Kidney (tissue), 14 donors: ENCODE data around the gene TEAD1. TPM values are rescaled to one million over a fixed set of nuclear protein-coding genes. Genes with fewer than 3 reads are reported as not detected.

ENCODE experiments used
- DNase-seq, 5 donors: peaks; one replicate each; pipeline ENCODE4 v3.0.0-alpha.2; 2013 to 2020
- FAIRE-seq: peaks from 2 replicates; lab custom pipeline; 2012; peaks lifted over from hg19 to GRCh38; lab: Jason Lieb, UNC
- H3K27ac ChIP-seq, 2 donors: one replicate each; pipeline ENCODE4 v1.7.0; 2013; ENCODE audit warnings: low read depth in 2 of 2, low read length in 2 of 2, inconsistent platforms in 1 of 2
- H3K27me3 ChIP-seq: one replicate; pipeline ENCODE4 v1.7.1; 2013; ENCODE audit warnings: low read length, inconsistent platforms; ENCODE audit not compliant: control insufficient read depth, insufficient read depth
- H3K36me3 ChIP-seq, 3 donors: one replicate each; pipeline versions ENCODE4 v1.7.0 to v1.7.1; 2013; ENCODE audit warnings: low read length in 3 of 3, control low read depth in 1 of 3, inconsistent platforms in 1 of 3; ENCODE audit not compliant: insufficient read depth in 3 of 3, control insufficient read depth in 2 of 3
- H3K4me1 ChIP-seq, 3 donors: one replicate each; pipeline versions ENCODE4 v1.7.0 to v1.7.1; 2013; ENCODE audit warnings: low read length in 3 of 3, inconsistent platforms in 1 of 3, low read depth in 1 of 3; ENCODE audit not compliant: control insufficient read depth in 2 of 3, insufficient read depth in 2 of 3
- H3K4me3 ChIP-seq, 3 donors: one replicate each; pipeline versions ENCODE4 v1.7.0 to v1.8.1; 2013; ENCODE audit warnings: low read length in 3 of 3, control low read depth in 1 of 3, inconsistent platforms in 1 of 3
- H3K9ac ChIP-seq, 3 donors: one replicate each; pipeline versions ENCODE4 v1.7.0 to v1.7.1; 2013; ENCODE audit warnings: low read length in 3 of 3, control low read depth in 1 of 3, inconsistent platforms in 1 of 3
- H3K9me3 ChIP-seq, 3 donors: one replicate each; pipeline versions ENCODE4 v1.7.0 to v1.7.1; 2013; ENCODE audit warnings: low read length in 3 of 3, control low read depth in 1 of 3, inconsistent platforms in 1 of 3; ENCODE audit not compliant: control insufficient read depth in 2 of 3, insufficient read depth in 1 of 3
- intact Hi-C: fragments of 100-400 bp; cut with DNase I; formaldehyde crosslinking; loops from one replicate; pipeline ENCODE4 v1.11.1; 2022
- polyA plus RNA-seq: library from polyadenylated mRNA; stranded (reverse); fragments of 350-450 nt; fragmentation: Illumina TruSeq; extraction: RNeasy Lipid Tissue Mini Kit (QIAGEN cat#74804); gene quantifications from one replicate; pipeline ENCODE4 v1.2.3, GENCODE V29; 2014; ENCODE audit warnings: low read depth, low replicate concordance; ENCODE audit not compliant: insufficient read depth
- total RNA-seq: library from RNA; stranded (reverse); fragmentation: NEBNext Ultra II Directional; extraction: Animal tissue kit (Norgen Biotek cat#: 25700); gene quantifications from one replicate; pipeline ENCODE4 v1.2.1, GENCODE V29; 2021
- TF ChIP-seq, protein P1 (sequence below): IDR thresholded peaks from 3 replicates; pipeline ENCODE4 v1.5.1; 2012; ENCODE audit warnings: mild to moderate bottlenecking, moderate library complexity, borderline replicate concordance; ENCODE audit not compliant: insufficient read depth; ENCODE audit errors: extremely low read depth
- donor health status: control.
- donor health status: control.
- donor health status: control.
- donor health status: control.
- donor health status: control.
- donor health status: DM: yes; HTN: yes; CAD: no.
- donor health status: Normal renal cell carcinoma (clear cell type).

The TEAD1 gene
- total and polyA plus RNA-seq, 2 donors from 2014 or later = 7.6 to 77.2 TPM

DNA sequence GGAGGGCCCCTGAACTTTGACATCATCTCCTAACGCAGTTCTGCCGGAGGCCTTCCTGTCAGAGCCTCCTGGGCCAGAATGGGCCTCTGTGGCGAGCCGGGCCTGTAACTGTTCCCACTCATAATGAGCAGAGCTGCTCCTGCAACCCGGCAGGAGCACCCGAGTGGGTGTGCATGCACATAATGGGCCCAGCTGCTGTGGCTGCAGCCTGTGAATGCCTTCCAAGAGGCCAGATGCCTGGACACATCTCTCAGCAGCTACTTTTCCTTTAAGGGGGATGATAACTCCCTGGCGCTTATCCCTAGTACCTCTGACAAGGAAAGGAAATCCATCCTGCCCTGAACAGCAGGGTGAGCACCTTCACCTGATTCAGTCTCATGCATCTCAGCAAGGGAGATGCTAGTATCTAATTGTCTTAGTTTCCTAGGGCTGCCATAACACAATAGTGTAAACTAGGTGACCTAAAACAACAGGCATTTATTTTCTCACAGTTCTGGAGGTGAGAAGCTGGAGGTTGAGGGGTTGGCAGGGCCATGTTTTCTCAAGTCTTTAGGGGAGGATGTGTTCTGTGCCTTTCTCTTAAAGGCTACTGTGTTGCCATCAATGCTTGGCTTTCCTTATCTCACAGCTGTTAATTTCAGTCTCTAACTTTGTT is 120.5 kb downstream of the TEAD1 start:
- no peak for DNase-seq
- intact Hi-C loops = no loop called here
- no peaks in the 10 kb centered on the region for H3K9me3 ChIP-seq
- peaks cover 0 to 2% (median 0%) of the 10 kb centered on the region in 3 donors for H3K36me3 ChIP-seq
- TF ChIP-seq, protein P1, sequence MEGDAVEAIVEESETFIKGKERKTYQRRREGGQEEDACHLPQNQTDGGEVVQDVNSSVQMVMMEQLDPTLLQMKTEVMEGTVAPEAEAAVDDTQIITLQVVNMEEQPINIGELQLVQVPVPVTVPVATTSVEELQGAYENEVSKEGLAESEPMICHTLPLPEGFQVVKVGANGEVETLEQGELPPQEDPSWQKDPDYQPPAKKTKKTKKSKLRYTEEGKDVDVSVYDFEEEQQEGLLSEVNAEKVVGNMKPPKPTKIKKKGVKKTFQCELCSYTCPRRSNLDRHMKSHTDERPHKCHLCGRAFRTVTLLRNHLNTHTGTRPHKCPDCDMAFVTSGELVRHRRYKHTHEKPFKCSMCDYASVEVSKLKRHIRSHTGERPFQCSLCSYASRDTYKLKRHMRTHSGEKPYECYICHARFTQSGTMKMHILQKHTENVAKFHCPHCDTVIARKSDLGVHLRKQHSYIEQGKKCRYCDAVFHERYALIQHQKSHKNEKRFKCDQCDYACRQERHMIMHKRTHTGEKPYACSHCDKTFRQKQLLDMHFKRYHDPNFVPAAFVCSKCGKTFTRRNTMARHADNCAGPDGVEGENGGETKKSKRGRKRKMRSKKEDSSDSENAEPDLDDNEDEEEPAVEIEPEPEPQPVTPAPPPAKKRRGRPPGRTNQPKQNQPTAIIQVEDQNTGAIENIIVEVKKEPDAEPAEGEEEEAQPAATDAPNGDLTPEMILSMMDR = no peak
- no peaks in the 10 kb centered on the region for H3K27me3 ChIP-seq
- H3K4me3 ChIP-seq = no peak overlapping the region
- H3K27ac ChIP-seq = no peak overlapping the region
- H3K4me1 ChIP-seq = peaks cover 2 to 13% (median 3%) of the 10 kb centered on the region in 3 donors
- no peak overlapping the region for H3K9ac ChIP-seq
- FAIRE-seq = no peak

DNA sequence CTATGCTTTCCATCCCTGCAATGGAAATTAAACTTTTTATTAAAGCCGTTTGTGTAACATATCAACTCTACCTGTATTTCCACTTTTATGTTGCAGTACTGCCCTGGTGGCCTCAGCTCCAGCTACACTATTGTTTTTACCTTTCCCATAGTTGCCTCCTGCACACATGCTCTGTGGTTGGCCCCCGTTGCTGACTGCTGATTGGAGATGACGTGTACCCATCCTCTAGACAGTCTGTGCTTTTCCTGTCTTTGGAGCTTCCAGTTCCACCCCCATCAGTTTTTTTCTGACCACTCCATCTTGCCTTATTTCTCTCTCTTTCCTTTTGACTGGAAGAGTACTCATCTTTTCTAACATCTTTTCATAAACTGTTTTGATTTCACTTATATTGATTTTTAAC is 123.8 kb downstream of the TEAD1 start:
- Histone ChIP-seq H3K4me1 (peaks cover 9 to 37% (median 12%) of the 10 kb centered on the region in 3 donors), H3K4me3 (no peak overlapping the region), H3K27ac (no peak overlapping the region), H3K9me3 (no peaks in the 10 kb centered on the region), H3K9ac (no peak overlapping the region), H3K27me3 (no peaks in the 10 kb centered on the region), H3K36me3 (peaks cover 0 to 2% (median 0%) of the 10 kb centered on the region in 3 donors)
- no peak for FAIRE-seq
- TF ChIP-seq, protein P1 = no peak
- no peak for DNase-seq
- intact Hi-C loops = no loop called here

DNA sequence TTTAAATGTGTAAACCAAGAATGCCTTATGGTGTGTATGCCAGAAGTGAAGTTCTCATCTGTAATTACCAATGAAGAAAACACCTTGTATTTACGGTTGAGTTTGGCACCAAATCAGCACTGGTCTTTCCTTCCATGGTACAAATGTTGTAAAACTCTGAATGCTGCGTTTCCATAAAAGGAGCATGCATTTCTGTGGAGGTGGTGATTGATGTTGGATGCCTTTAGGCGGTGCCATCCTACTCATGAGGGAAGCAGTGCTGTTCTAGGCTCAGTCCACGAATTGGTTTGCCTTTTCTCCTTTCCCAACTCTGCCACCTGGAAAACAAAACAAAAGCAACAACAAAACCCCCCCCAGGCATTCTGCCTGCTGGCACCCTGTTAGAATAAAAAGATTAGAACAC is 124.4 kb downstream of the TEAD1 start:
- intact Hi-C loops = no loop called here
- peaks cover 11 to 43% (median 18%) of the 10 kb centered on the region in 3 donors for H3K4me1 ChIP-seq
- no peak for FAIRE-seq

More for the DNA sequence above, 124.4 kb downstream of the TEAD1 start:
- Histone ChIP-seq H3K27ac (peak overlapping the region in 1 of 2 donors; percentile 1), H3K4me3 (no peak overlapping the region), H3K9me3 (no peaks in the 10 kb centered on the region), H3K27me3 (no peaks in the 10 kb centered on the region), H3K36me3 (peaks cover 0 to 2% (median 0%) of the 10 kb centered on the region in 3 donors), H3K9ac (no peak overlapping the region)
- no peak for DNase-seq
- TF ChIP-seq, protein P1 = no peak
